H1 (cell line): ENCODE results near the gene ZFP36L1.

Experiments
- ATF2 ChIP-seq: IDR thresholded peaks from 2 replicates; pipeline ENCODE4 v1.6.1; 2012; ENCODE audit warnings: low read length, inconsistent platforms
- BCL11A ChIP-seq, 2 experiments: IDR thresholded peaks; one replicate each; pipeline ENCODE4 v1.6.1; 2011; ENCODE audit warnings: low read depth in 2 of 2, low read length in 2 of 2, mild to moderate bottlenecking in 2 of 2
- CHD1 ChIP-seq: IDR thresholded peaks from 2 replicates; pipeline ENCODE4 v1.6.1; 2012; ENCODE audit warnings: low read depth, low read length, improper control_type of control experiment
- CREB1 ChIP-seq: IDR thresholded peaks from 2 replicates; pipeline ENCODE4 v1.6.1; 2012; ENCODE audit warnings: inconsistent platforms
- EP300 ChIP-seq, 2 experiments: IDR thresholded peaks; 1 replicate in 1 of 2; 2 replicates in 1 of 2; pipeline ENCODE4 v1.6.1; 2011 to 2012; ENCODE audit warnings: low read depth in 2 of 2, low read length in 2 of 2, mild to moderate bottlenecking in 2 of 2, borderline replicate concordance in 1 of 2, inconsistent platforms in 1 of 2, moderate library complexity in 1 of 2
- EZH2 ChIP-seq: fragments of 200-600 bp; sonication (generic); IDR thresholded peaks from 2 replicates; pipeline ENCODE4 v1.7.1; 2012; ENCODE audit warnings: low read depth, mild to moderate bottlenecking, moderate library complexity, low read length, inconsistent platforms; ENCODE audit not compliant: severe bottlenecking
- GABPA ChIP-seq: IDR thresholded peaks from 2 replicates; pipeline ENCODE4 v1.6.1; 2011; ENCODE audit warnings: mild to moderate bottlenecking, low read length, moderate library complexity, borderline replicate concordance; ENCODE audit not compliant: insufficient read depth
- USF2 ChIP-seq: IDR thresholded peaks from 2 replicates; pipeline ENCODE4 v1.6.1; 2011; ENCODE audit warnings: low read length, improper control_type of control experiment
- TF ChIP-seq, protein P1 (sequence below), 3 experiments: IDR thresholded peaks; 1 replicate in 2 of 3; 2 replicates in 1 of 3; pipeline versions ENCODE4 v1.5.1 to v1.6.1; 2011; ENCODE audit warnings: low read length in 3 of 3, mild to moderate bottlenecking in 3 of 3, inconsistent platforms in 2 of 3, low read depth in 1 of 3, moderate library complexity in 1 of 3; ENCODE audit not compliant: insufficient read depth in 1 of 3; ENCODE audit errors: control extremely low read depth in 1 of 3

DNA sequence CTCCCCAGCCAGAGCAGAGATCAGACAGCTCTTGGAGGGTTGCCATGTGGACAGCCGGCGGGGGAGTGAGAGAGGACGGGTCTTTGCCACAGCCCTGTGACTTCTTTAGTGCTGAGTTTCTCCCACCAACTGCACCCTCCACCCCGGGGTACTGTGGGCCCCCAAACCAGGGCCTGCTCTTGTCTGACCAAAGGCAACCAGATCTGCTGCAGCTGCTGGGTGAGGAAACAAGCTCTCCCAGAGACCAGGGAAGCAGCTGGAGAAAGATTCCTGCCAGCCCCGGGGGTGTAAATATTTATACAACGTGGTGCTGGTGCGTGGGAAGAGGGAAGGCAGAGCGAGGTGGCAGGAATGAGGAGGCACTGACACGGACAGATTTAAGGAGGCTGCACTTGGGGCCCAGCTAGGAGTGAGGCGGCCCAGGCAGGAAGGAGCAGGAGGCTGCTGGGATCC, 14.3 kb upstream of the ZFP36L1 start:
- TF ChIP-seq USF2 (no peak), CHD1 (no peak), GABPA (no peak), EZH2 (no peak), ATF2 (no peak), CREB1 (no peak), EP300 (IDR thresholded peaks at IDR 0.05; ENCODE audit: borderline replicate concordance in 1 of 2, low read depth in 2 of 2, low read length in 2 of 2) (no peak), BCL11A (IDR thresholded peaks at IDR 0.05; ENCODE audit: low read depth in 2 of 2, low read length in 2 of 2) (no peak)
- TF ChIP-seq, protein P1, sequence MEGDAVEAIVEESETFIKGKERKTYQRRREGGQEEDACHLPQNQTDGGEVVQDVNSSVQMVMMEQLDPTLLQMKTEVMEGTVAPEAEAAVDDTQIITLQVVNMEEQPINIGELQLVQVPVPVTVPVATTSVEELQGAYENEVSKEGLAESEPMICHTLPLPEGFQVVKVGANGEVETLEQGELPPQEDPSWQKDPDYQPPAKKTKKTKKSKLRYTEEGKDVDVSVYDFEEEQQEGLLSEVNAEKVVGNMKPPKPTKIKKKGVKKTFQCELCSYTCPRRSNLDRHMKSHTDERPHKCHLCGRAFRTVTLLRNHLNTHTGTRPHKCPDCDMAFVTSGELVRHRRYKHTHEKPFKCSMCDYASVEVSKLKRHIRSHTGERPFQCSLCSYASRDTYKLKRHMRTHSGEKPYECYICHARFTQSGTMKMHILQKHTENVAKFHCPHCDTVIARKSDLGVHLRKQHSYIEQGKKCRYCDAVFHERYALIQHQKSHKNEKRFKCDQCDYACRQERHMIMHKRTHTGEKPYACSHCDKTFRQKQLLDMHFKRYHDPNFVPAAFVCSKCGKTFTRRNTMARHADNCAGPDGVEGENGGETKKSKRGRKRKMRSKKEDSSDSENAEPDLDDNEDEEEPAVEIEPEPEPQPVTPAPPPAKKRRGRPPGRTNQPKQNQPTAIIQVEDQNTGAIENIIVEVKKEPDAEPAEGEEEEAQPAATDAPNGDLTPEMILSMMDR (IDR thresholded peaks at IDR 0.05; ENCODE audit: control extremely low read depth in 1 of 3, insufficient read depth in 1 of 3, low read depth in 1 of 3, low read length in 3 of 3), result no peak
